ENCODE data around the gene PPP2CA. TPM values are rescaled to one million over a fixed set of nuclear protein-coding genes. Genes with fewer than 3 reads are reported as not detected.
"Not testable (repeated sequence)": the region's sequence is repeated elsewhere in the genome, so short reads cannot be mapped to it uniquely, and the experiment has no call there.

The PPP2CA gene
- total RNA-seq, 1 experiment from 2014 or later = 255 TPM

DNA sequence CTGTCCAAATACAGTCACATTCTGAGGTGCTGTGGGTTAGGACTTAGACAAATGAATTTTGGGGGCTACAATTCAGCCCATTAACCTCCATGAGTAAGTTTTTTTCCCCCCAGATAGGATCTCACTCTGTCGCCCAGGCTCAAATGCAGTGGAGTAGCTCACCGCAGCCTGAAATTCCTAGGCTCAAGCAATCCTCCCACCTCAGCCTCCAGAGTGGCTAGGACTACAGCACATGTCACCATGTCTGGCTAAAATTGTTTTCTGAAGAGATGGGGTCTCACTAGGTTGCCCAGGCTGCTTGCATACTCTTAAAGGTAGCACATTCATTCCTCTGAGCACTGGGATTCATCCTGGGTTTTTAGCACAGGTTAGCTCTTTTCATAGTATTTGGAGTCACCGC, 22.2 kb downstream of the PPP2CA start:
- DNase-seq (ENCODE audit: low read depth) = no peak

DNA sequence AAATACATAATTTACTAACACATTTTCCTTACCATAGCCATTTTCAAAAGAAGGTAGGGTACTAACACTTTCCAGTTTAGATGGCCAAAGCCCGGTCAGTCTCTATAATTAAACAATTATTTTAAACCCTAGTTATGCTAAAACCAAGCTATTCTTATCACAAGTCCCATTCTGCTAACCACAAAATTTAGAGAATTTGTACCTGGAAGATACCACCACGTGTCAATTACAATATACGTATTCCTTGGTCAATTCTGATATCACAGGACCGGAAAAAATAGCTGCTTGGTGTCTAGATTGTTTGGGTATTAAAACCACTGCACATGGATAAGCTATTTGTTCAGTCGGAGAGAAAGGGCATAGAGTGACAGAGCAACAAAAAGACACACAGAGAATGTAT, 30.2 kb downstream of the PPP2CA start:
- DNase-seq (ENCODE audit: low read depth) = no peak

GRCh38 chr5:134189031-134189430, 36.8 kb downstream of the PPP2CA start:
- DNase-seq (ENCODE audit: low read depth) = no peak

DNA sequence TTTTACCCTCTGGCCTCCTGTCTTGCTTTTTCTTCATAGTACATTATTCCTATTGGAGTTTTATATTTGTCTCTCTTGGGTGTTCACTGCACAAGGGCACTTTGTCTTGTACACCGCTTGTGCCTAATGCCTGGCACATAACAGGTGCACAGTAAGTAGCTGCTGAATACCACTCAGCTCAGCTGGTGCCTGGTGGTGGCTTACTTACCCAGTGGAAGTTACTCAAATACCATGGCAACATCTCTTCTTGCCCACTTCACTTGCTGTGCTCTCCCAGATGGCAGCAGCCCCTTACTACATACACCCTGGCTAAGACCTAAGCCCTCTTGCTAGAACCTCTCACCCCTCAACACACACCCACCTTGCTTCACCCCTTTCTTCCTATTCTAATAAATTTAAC, 37.8 kb downstream of the PPP2CA start:
- DNase-seq (ENCODE audit: low read depth) = peak; percentile 35

DNA sequence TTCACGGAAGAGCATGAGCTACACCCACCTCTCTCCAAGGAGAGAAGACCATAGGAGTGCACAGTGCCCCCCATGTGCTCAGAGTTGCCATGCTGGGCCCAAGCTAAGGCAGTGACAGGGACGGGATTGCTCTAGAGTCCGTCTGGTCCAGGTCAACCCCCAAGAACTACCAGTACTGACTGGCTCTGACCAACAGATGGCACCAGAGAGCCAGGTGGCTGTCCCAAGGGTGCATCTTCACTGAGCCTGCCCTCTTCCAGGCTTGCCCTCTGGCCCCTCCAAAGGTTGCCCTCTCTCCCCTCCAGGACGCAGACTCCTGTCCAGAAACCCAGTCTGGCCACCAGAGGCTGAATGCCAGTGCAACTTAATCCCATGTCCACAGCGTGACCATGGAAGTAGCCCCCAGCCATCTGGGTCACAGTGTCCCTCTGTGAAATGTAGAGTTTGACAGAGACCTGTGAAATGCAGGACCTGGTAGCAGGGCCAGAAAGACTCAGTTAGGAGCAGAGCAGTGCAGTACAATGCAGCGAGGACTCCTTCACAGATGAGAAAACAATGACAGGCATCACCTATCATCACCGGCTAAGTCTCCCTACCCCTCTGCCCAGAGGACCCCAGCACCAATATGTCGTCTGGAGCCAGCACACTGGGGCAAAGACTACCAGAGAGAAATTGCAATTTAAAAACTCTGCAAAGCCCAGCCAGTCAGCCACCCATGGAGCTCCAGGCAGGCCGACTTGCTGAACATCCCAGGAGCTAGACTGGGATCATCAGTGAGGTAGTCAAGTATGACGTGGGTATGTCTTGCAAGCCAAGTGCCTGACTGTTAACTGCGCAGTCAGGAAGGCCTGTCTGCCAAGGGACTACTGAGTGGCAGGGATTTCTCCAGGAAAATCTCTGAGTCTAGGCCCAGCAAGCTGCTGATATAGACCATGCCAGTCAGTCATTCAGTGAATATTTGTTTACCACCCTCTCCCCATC, 41.4 kb downstream of the PPP2CA start:
- DNase-seq (ENCODE audit: low read depth) = peak; percentile 48

- no peak for DNase-seq (ENCODE audit: low read depth)
Observed at GRCh38 chr5:134183481-134183880, 42.4 kb downstream of the PPP2CA start.

- no peak for DNase-seq (ENCODE audit: low read depth)
Observed at GRCh38 chr5:134178096-134178419, 47.8 kb downstream of the PPP2CA start.

DNA sequence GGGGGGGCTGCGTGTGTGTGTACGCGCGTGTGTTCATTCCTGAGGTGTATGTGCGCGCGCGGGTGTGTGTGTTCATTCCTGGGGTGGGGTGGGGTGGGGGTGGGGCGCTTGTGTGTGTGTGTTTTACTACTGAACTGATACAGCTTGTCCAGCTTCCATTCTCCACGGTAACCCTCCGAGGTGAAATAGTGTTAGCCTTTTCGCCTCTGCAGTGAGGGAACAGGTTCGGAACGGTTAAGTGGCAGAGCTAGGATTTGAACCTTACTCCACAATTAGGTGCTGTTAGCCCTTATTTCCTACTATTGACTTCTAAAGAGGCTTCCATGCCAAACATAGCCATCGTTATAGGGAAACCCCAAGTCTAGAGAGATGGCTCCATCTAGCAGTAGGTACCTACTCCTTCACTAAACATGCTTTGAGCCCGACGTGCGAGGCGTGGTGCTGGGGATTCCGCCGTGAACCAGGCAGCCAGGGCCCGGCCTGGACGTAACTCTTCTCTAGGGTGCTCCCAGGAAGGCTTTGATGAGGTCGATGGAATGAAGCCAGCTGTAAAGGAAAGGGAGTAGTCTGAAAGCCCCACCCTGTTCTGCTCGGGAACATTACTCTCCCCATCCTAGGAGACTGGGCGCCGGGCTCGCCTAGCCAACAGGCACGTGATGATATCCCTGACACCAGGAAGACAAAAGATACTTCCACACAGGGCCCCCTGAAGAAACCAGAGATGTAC, 48.3 kb downstream of the PPP2CA start:
- DNase-seq (ENCODE audit: low read depth) = peak; percentile 77

DNA sequence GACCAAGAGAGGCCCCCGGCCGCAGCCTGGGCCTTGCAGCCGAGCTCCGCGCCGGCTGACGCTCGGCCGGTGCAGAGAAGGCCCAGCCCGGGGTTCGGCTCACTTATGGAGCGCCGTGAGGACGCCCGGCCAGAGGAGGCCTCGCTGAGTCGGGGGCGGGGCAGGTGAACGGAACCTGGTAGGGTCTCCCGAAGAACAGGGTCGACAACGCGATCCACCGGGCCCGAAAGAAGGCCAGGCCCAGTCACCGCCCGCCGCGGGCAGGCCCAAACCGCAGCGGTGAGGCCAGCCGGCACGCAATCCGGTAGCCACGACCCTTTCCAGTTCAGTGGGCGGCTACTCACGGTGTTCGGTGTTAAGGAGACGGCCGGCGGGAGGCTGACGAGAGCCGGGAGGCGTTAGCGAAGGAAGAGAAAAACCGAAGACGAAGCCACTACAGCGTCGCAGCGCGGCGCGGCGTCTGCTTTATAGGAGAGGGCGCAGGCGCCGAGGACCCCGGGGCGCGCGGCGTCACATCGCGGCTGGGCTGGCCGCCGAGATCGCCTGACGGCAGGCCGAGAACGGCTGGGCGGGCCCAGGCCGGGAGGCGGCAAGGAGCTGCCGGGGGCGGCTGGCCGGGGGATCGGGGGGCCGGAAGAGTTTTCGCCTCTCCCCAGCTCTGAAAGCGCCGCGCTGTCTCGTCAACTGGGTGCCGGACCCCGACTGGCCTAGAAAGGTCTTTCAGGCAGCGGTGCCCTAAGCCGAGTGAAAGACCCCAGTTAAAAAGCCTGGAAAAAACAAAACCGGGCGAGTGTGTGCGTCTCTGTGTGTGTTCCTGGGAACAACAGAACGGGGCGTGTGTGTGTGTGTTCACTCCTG, 49.1 kb downstream of the PPP2CA start, which contains the start of gene SKP1:
TSS of gene SKP1 (minus strand) at position 440 of the 858 bp plus-strand sequence. CDS start 2,928 bp downstream, outside the sequence.
- DNase-seq (ENCODE audit: low read depth) = peak; percentile 78

DNA sequence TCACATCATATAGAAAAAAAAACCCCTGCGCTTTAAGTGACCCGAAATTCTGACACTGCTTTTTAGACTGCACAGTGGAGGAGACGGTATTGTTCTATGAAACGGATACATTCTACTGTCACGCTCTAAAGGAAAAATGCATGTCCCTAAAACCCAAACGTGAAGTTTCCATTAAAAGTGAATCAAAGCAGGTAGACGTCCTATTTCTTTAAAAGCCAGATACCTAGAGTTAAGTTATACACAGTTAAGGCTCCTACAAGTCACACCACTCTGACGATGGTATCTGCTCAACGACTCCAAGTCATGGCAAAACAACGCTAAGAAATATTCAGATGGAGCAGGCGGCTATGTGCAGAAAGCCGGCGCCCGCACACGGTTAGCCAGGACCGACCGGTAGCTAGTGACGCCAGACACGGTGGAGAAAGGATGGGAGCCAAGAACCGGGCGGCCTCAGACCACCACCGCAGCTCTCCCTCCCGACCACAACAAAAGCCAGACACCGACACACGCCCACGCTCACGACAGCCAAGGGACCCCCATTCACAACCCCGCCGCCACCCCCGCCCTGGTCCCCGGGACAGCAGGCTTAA, 49.9 kb downstream of the PPP2CA start:
- DNase-seq (ENCODE audit: low read depth) = peak; percentile 10

DNA sequence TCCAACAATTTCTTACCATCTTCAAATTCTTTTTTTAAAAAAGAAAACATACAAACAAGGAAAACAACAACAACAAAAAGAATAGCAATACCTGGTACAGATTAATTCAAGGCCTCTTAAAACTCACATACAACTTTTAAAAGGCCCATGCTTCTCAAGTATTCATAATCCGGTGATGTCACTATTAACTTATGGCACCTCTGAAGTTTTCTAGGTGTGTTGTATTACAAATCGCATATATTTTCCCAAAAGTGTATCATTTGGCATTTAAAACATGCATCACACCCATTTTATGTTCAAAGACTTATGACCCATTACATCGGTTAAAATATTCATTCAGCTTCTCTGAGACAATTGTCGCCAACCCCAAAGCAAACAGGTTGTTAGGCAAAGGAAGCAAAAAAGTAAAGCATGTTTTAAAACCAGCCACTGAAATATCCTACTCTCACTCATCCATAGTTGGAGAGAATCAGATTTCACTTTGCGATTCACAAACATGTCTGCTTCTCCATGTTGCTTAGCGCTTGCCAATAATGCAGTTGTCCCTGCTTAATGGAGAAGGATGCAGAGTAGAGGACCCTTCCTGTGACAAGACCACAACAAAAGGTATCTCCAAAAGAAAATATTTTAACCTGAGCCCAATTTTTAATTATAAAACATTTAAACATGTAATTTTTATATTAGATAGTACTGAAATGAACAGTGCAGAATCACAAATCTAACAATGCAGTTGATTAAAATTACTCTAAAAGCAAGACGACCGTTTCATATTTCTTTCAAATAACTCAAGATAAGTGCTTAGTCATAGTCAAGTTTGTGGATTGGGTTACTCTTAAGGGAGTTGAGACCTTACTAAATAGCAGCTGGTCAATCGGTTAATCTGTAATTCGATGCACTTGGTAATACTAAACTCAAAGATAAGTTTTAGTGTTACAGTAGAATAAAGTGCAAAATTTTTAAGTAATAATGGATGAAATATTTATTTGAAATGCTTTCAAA, 50.7 kb downstream of the PPP2CA start:
- DNase-seq (ENCODE audit: low read depth) = peak; percentile 73

DNA sequence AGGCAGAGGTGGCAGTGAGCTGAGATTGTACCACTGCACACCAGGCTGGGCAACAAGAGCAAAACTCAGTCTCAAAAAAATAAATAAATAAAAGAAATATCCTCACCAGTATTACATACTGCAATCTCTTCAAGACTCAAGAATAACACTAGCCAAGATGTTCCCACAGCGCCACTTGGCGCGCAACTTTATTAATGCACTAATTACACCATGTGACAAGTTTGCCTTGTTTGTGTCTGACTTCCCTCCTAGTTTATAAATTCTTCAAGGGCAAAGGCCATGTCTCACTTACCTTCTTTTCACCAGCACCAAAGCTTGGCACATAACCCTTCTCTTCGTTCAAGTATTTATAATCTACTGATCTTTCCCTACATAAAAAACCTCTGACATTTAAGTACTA, 53.9 kb downstream of the PPP2CA start:
- no peak for DNase-seq (ENCODE audit: low read depth)

DNA sequence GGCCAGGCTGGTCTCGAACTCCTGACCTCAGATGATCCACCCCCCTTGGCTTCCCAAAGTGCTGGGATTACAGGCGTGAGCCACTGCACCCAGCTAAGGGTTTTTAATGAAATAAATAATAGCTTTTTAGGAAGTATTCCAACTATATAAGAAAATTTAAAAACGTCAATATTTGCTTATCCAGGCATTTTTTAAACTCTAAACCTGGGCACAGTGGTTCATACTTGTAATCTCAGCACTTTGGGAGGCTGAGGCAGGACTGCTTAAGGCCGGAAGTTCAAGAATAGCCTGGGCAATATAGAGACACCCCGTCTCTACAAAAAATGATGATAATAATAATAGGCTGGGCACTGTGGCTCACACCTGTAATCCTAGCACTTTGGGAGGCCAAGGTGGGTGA, 63.3 kb downstream of the PPP2CA start:
- DNase-seq (ENCODE audit: low read depth) = no peak

GRCh38 chr5:134161513-134162395, 64.1 kb downstream of the PPP2CA start:
- no peak for DNase-seq (ENCODE audit: low read depth)

- no peak for DNase-seq (ENCODE audit: low read depth)
Observed at GRCh38 chr5:134153657-134154056, 72.2 kb downstream of the PPP2CA start.

DNA sequence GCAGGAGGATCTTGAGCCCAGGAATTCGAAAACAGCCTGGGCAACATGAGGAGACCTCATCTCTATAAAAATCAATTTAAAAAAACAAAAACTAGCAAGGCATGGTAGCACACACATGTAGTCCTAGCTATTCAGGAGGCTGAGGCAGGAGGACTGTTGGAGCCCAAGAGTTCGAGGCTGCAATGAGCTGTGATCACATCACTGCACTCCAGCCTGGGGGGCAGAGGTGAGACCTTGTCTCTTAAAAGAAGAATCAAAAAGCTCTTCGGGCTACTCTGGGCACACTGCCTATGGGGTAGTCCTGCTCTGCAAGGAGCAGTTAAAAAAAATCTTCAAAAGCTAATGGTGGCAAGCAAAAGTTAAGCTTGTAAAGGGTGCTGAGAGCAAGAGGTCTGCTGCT, 72.6 kb downstream of the PPP2CA start:
- no peak for DNase-seq (ENCODE audit: low read depth)

GRCh38 chr5:134152173-134152832, 73.6 kb downstream of the PPP2CA start:
- DNase-seq (ENCODE audit: low read depth) = not testable (repeated sequence)

DNA sequence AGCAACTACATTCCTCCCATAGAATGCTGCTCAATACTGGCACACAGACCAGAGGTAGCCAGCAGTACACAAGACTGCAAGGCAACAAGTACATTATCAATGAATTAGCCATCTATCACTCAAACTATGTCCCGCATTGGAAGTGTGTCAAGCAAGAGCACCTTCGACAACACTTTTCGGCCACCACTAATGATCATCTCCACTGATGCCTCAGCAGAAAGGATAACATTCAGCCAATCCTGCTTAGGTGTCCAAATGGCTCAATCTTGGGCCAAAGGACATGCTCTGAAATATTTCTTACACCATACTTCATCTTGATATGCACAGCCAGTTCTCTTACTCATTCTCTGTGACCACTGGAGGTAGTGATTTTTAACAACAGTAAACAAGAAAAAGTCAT, 74.2 kb downstream of the PPP2CA start:
- DNase-seq (ENCODE audit: low read depth) = no peak
